Jurkat, Clone E6-1 (cell line): ENCODE measurements around the gene XRCC6.
"Not testable (repeated sequence)": the region's sequence is repeated elsewhere in the genome, so short reads cannot be mapped to it uniquely, and the experiment has no call there.

Experiments used
- DNase-seq: peaks from one replicate; pipeline ENCODE4 v3.0.0-alpha.2; 2011; ENCODE audit warnings: low read depth, low spot score
- H3K4me3 ChIP-seq: 2 replicates; pipeline ENCODE4 v1.5.1; 2011; ENCODE audit warnings: mild to moderate bottlenecking, low read length, control low read depth, moderate library complexity

Gene XRCC6

DNA sequence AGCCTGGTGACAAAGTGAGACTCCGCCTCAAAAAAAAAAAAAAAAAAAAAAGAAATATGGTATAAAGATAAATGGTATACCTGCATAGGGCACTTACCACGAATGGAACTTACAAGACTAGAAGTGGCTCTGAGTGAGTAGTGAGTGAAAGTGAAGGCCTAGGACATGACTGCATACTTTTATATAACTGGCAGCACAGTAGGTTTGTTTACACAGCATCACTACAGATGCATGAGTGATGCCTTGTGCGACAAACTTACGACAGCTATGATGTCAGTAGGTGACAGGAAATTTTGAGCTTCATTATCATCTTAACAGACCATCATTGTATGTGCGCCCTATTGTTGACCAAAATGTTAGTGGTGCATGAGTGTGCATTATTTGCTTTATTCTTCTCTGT lies 17.7 kb downstream of the XRCC6 start:
- no peak overlapping the region for H3K4me3 ChIP-seq
- no peak for DNase-seq

DNA sequence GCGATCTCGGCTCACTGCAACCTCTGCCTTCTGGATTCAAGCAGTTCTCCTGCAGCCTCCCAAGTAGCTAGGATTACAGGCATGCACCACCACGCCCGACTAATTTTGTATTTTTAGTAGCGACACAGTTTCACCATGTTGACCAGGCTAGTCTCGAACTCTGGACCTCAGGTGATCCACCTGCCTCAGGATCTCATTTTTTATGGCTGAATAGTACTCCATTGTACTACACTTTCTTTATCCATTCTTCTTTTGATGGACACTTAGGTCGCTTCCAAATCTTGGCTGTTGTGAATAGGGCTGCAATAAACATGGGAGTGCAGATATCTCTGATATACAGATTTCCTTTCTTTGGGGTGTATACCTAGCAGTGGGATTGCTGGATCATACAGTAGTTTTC lies 20.8 kb downstream of the XRCC6 start:
- DNase-seq = no peak
- no peak overlapping the region for H3K4me3 ChIP-seq

DNA sequence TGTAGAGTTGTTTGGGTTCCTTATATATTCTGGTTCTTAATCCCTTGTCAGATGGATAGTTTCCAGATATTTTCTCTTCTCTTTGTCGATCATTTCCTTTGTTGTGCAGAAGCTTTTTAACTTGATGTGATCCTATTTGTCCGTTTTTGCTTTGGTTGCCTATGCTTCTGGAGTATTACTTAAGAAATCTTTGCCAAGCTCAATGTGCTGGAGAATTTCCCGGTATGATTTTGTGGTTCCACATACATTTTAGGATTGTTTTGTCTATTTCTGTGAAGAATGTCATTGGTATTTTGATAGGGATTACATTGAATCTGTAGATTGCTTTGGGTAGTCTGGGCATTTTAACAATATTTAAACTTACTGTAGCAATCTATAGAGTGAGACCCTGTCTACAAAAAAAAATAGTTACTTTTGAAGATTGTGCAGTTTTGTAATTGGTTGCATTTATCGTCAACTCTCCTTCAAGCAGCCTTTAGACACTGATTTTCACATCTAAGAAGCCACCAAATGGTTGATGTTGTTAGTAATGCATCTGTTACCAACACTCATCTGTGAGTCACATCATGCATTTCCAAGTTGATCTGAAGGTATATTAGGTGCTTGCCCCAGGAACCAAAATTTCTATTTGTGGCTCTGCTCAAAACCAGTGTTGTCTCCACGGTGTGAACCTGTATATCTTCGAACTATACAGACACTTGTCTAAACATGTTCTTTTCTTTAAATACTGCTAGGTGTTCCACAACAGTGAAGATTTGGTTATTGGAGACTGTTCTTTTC lies 21.4 kb downstream of the XRCC6 start:
- DNase-seq = no peak
- H3K4me3 ChIP-seq = no peak overlapping the region

DNA sequence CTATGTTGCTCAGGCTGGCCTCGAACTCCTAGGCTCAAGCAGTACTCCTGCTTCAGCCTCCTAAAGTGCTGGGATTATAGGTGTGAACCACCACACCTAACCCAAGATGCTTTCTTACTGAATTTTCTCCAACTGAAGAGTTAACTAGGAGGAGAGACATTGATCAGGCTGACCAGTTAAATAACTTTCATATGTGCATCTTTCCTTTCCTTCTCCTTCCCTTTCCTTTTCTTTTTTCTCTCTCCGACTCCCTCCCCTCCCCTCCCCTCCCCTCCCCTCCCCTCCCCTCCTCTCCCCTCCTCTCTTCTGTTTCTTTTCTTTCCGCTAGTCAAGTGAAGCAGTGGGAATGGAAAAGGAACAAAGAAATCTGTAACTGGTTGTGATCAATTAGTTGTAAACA lies 26.7 kb downstream of the XRCC6 start:
- DNase-seq = no peak

DNA sequence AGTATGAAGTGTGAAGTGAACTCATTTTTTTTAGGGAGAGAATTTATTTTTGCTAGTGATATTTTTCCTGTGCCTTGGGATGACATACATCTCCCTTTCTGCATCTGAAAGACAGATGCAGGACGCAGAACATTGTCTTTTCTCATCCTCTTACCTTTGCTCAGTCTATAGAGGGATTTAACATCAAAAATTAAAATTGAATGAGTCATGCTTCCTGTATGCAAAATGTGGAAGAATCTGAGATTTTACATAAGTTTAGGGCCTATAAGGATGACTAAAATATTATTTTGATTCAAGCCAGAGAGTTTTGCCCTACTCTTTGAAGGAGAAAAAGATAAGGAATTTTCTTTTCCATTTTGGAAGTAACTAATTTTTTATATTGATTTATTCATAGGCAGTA lies 27.3 kb downstream of the XRCC6 start:
- no peak overlapping the region for H3K4me3 ChIP-seq
- DNase-seq = no peak

More for the DNA sequence above, 26.7 kb downstream of the XRCC6 start:
- H3K4me3 ChIP-seq = no peak overlapping the region

DNA sequence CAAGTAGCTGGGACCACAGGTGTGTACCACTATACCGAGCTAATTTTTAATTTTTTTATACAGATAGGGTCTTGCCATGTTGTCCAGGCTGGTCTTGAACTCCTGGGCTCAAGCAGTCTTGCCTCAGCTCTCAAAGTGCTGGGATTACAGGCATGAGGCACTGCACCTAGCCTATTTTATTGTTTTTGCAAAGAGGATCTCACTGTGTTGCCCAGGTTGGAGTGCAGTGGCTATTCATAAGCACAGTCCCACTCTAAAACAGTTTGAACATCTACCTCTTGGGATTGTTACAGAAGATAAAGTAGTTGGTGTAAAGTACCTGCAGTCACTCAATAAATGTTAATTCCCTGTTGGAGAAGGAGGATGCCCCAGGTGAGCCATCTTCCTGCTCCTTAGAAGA lies 29.1 kb downstream of the XRCC6 start:
- H3K4me3 ChIP-seq = no peak overlapping the region
- no peak for DNase-seq

DNA sequence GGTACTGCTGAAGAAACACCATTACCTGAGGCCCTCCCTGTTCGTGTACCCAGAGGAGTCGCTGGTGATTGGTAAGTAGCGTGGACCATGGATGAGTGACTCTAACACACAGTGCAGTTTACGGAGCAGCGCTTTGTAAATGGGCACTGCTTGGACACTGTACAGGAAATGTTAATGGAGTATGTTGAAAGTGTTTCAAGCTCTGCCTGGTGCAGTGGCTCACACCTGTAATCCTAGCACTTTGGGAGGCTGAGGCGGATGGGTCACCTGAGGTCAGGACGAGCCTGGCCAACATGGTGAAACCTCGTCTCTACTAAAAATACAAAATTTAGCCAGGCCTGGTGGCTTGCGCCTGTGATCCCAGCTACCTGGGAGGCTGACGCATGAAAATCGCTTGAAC lies 29.7 kb downstream of the XRCC6 start:
- no peak overlapping the region for H3K4me3 ChIP-seq
- no peak for DNase-seq

DNA sequence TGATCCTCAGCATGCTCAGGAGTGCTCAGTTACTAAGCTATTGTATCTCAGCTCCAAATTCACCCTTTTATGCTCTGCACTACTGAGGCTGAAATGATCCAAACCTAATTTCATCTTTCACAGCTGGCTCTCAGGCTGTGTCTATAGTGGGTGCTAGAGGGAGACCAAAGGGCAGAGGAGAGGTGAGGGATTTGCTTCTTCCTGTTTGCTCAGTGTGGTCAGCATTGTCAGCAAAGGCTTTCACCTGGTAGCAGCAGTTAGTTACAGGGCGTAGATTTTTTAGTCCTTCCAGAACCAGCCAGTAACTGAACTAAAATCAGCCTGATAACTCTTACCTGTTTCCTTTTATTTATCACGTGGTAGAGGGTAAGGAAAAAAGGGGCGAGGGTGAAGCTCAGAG lies 33.2 kb downstream of the XRCC6 start:
- DNase-seq = no peak
- H3K4me3 ChIP-seq = no peak overlapping the region

DNA sequence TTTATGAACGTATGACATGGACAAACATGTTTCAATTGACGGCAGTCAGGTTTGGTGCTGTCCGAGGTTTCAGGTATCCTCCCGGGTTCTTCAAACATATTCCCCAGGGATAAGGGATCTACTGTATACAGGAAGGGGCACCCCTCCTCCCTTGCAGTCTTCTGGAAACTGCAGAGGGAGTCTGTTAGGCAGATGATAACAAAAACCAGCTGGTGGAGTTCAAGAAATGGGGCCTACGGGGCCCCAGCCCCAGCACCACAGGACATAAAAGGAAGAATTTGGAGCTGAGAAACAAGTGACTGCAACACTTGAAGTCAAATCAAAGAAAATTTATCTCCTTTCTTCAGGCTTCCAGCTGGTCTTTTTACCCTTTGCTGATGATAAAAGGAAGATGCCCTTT lies 35.5 kb downstream of the XRCC6 start:
- no peak overlapping the region for H3K4me3 ChIP-seq
- peak; percentile 32 for DNase-seq

DNA sequence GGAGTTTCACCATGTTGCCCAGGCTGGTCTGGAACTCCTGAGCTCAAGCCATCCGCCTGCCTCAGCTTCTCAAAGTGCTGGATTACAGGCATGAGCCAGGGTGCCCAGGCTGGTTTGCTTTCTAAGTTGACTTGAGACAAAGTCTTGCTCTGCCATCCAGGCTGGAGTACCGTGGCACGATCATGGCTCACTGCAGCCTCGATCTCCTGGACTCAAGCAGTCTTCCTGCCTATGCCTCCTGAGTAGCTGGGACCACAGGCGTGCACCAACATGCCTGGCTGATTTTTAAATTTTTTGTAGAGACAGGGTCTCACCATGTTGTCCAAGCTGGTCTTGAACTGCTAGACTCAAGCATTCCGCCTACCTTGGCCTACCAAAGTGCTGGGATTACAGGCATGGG lies 36.6 kb downstream of the XRCC6 start:
- no peak overlapping the region for H3K4me3 ChIP-seq
- no peak for DNase-seq

DNA sequence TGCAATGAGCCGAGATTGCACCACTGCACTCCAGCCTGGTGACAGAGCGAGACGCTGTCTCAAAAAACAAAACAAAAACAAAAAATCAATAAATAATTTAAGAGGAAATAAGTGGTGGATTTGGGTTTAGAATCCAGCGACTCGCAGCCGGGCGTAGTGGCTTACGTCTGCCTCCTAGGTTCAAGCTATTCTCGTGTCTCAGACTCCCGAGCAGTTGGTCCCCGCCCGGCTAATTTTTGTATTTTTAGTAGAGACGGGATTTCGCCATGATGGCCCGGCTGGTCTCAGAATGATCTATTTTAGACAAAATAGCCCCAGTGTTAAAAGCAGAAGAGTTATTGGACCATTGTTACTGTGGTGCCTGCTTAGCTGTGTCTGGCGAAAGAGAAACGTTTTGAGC lies 37.8 kb downstream of the XRCC6 start:
- DNase-seq = no peak
- H3K4me3 ChIP-seq = no peak overlapping the region

DNA sequence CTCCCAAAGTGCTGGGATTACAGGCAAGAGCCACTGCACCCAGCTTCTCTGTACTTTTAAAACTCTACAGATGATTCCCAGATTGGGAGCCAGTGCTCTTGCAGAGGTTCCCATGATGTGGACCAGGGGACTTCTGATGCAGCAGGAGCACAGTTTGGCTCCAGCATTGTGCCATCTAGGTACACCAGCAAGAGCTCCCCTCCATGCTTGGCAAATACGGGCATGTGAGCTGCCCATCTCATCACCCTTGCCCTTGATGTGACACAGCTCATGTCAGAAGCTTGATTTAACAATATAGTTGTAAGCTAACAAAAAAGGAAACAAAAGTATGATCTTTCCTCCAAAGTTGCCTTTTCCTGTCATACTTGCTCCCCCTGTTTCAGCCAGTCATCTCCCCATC lies 38.8 kb downstream of the XRCC6 start:
- no peak for DNase-seq
- H3K4me3 ChIP-seq = no peak overlapping the region

DNA sequence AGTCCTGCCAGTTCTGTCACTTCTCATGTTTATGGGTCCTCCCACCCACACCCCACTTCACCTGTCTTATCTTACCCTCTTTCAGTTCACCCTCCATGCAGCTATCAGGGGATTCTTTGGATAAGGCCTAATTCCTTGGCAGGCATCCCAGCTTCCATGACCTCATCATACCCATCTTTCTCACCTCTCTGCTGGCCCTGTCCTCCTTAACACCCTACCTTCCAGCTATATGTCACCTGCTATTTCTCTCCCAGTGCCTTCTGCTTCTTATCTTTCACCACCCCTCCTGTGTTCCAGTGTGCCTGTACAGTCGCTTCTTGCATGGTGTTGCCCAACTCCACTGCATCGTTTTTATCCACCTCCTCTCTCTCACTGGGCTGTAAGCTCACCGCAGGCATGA lies 39.3 kb downstream of the XRCC6 start:
- H3K4me3 ChIP-seq = no peak overlapping the region
- DNase-seq = no peak

DNA sequence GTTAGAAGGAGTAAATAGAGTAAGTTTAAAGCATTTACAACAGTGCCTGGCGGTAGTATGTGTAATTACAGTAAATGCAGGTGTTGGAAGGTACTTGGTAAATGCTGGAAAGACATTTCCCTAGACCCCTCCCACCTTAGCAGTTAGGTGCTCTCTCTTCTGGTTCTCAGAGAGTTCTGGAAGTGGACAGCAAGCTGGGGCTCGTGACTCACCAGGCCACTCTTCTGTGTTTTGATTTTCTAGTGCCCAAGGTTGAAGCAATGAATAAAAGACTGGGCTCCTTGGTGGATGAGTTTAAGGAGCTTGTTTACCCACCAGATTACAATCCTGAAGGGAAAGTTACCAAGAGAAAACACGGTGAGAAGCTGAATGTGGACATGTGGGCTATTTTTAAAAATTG lies 40.0 kb downstream of the XRCC6 start:
- no peak for DNase-seq
- H3K4me3 ChIP-seq = no peak overlapping the region

DNA sequence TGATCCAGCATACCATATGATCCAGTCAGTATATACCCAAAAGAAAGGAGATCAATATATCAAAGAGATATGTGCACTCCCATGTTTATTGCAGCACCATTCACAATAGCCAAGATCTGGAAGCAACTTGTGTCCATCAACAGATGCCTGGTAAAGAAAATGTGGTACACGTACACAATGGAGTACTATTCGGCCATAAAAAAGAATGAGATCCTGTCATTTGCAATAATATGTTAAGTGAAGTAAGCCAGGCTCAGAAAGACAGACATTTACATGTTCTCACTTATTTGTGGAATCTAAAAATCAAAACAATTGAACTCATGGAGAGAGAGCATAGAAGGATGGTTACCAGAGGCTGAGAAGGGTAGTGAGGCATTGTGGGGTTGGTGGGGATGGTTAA lies 40.6 kb downstream of the XRCC6 start:
- H3K4me3 ChIP-seq = no peak overlapping the region
- DNase-seq = no peak

DNA sequence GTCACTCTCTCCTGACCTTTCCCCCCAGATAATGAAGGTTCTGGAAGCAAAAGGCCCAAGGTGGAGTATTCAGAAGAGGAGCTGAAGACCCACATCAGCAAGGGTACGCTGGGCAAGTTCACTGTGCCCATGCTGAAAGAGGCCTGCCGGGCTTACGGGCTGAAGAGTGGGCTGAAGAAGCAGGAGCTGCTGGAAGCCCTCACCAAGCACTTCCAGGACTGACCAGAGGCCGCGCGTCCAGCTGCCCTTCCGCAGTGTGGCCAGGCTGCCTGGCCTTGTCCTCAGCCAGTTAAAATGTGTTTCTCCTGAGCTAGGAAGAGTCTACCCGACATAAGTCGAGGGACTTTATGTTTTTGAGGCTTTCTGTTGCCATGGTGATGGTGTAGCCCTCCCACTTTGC lies 42.5 kb downstream of the XRCC6 start:
- not testable (repeated sequence) for DNase-seq, H3K4me3 ChIP-seq

DNA sequence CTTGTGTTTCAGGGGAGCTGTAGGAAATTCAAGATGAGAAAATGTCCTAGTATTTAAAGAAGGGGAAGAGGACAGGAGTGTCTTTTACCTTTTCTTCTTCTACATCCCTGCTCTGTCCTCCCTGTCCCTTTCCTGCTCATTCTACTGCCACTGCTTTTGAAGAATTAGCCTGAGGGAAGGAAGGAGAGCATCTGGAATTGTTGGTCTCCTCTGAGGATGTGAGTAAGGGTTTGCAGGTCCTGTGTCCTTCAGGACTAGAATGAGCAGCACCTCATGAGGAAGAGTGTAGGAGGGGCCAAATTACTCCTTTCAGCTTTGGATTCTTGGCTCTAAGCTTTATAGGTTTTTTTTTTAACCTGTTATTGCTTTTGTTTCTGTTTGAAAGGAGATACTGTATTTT lies 43.4 kb downstream of the XRCC6 start:
- no peak for DNase-seq
- H3K4me3 ChIP-seq = no peak overlapping the region

DNA sequence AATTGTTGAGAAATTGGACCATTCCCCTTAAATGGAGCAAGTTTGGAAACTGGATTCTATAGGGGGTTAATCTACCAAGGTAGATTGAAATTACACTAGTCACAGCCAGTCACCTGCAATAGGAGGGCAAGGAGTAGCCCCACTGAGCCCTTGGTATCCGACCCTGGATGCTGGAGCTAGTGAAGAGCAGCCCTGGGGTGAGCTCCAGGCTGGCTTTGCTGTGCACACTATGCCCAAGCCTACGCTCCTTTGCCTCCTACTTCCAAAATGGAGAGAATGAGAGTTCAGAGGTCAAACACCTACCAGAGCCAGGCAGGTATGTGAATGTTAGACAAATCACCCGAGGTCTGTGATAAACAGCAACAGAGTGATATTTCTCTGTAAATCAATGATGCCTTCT lies 43.9 kb downstream of the XRCC6 start:
- no peak for DNase-seq
- H3K4me3 ChIP-seq = no peak overlapping the region

DNA sequence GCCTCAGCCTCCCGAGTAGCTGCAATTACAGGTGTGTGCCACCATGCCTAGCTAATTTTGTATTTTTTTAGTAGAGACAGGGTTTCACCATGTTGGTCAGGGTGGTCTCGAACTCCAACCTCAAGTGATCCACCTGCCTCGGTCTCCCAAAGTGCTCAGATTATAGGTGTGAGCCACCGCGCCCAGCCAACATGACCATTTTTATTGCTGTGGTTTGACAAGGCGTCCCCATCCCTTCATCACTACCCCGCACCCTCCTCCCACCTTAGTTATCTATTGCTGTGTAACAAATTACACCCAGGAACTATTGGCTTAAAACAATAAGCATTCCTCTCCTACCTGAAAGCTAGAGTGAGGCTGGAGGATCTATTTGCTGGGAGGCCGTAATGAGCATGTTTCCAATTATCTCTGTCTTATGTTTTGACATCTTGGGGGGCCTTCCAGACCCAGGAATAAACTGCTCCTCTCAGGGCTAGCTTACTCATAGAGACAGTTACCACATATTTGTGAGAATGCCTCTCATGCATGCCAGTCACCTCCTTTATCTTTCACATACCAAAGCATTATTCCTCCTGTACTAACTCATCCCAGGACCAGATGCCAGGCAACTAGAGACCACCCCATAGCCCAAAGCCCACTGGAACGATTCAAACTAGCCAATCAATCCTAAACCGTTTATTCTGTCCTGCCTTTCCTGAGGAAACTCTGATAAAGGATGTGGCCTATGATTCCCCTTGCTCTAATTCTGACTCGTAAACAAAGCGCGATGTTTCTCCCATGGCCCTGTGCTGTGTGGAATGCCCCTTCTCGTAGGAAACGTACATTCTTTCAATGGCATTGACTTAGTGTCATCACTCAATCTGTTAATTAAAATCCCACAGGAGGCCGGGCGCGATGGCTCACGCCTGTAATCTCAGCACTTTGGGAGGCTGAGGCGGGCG lies 48.1 kb downstream of the XRCC6 start:
- DNase-seq = no peak
- H3K4me3 ChIP-seq = no peak overlapping the region

DNA sequence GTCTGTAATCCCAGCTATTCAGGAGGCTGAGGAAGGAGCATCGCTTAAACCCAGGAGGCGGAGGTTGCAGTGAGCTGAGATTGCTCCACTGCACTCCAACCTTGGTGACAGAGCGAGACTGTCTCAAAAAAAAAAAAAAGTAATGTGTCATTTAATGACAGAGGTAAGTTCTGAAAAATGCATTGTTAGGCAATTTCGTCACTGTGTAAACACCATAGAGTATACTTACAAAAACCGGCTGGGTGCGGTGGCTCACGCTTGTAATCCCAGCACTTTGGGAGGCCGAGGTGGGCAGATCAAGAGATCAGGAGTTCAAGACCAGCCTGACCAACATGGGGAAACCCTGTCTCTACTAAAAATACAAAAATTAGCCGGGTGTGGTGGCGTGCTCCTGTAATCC lies 51.0 kb downstream of the XRCC6 start:
- DNase-seq = not testable (repeated sequence)

More for the DNA sequence above, 51.0 kb downstream of the XRCC6 start:
- H3K4me3 ChIP-seq = not testable (repeated sequence)
